ENCODE data around the gene USP40.

USP40 gene

GRCh38 chr2:233470011-233470687 lies 96.4 kb downstream of the USP40 start:
- Mint-ChIP-seq H3K4me1 (ENCODE audit: low read depth) (no peaks in the 10 kb centered on the region), H3K4me3 (no peak overlapping the region), H3K27ac (no peak overlapping the region), H3K9me3 (no peaks in the 10 kb centered on the region), H3K27me3 (no peaks in the 10 kb centered on the region), H3K36me3 (ENCODE audit: low read depth) (peaks cover 82% of the 10 kb centered on the region)
- intact Hi-C loops (cut with micrococcal nuclease), result no loop called here

GRCh38 chr2:233469261-233470010 lies 97.1 kb downstream of the USP40 start:
- intact Hi-C loops (cut with micrococcal nuclease), result no loop called here
- Mint-ChIP-seq H3K27me3 (no peaks in the 10 kb centered on the region), H3K27ac (no peak overlapping the region), H3K36me3 (ENCODE audit: low read depth) (peaks cover 87% of the 10 kb centered on the region), H3K4me3 (no peak overlapping the region), H3K9me3 (no peaks in the 10 kb centered on the region), H3K4me1 (ENCODE audit: low read depth) (no peaks in the 10 kb centered on the region)

DNA sequence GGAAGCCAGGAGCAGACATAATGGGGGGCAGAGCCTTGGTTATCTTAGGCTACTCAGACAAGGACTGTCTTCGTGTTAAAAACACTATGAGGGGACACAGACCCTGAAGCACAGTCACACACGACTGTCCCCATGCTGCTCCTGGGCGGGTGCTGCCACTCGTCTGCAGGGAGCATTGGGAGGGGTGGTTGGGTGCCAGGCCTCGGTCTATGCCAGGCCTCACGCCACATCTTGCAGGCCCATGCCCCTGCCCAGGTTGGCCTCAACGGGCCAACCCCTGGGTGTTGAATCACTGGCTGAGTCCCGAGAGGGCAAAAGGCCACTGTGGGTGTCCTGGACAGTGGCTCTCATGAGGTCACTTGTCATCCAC lies 97.9 kb downstream of the USP40 start:
- no peaks in the 10 kb centered on the region for H3K4me1 Mint-ChIP-seq (ENCODE audit: low read depth)
- H3K9me3 Mint-ChIP-seq, result no peaks in the 10 kb centered on the region
- H3K36me3 Mint-ChIP-seq (ENCODE audit: low read depth), result peaks cover 88% of the 10 kb centered on the region
- intact Hi-C loops (cut with micrococcal nuclease), result no loop called here
- no peaks in the 10 kb centered on the region for H3K27me3 Mint-ChIP-seq
- no peak overlapping the region for H3K27ac Mint-ChIP-seq
- H3K4me3 Mint-ChIP-seq, result no peak overlapping the region

DNA sequence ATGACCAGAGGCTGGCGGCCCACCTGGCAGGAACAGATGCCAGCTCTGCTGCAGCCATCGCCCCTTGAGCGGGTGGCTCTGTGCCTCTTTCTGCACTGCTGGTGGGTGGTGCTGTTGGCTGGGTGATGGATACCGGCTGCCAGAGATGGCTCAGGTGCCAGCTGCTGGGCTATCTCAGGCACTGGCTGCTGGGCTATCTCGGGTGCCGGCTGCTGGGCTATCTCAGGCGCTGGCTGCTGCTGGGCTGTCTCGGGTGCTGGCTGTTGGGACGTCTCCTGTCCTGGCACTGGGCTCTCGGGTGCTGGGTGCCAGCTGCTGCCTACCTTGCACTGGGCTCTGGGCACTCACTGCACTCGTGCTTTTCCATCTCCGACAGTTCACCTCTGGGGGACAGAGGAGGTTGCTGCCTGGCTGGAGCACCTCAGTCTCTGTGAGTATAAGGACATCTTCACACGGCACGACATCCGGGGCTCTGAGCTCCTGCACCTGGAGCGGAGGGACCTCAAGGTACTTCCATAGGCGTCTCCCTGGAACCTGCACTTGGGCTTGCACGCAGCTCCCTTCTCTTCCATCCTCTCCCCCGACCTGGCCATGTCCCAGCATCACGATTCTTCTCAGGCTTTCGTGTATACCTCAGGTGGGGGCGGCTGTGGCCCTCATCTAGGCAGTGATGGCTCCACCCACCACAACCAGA lies 98.4 kb downstream of the USP40 start:
- intact Hi-C loops (cut with micrococcal nuclease), result no loop called here
- H3K36me3 Mint-ChIP-seq (ENCODE audit: low read depth), result peaks cover 89% of the 10 kb centered on the region
- no peaks in the 10 kb centered on the region for H3K9me3 Mint-ChIP-seq
- no peaks in the 10 kb centered on the region for H3K27me3 Mint-ChIP-seq
- H3K27ac Mint-ChIP-seq, result no peak overlapping the region
- no peaks in the 10 kb centered on the region for H3K4me1 Mint-ChIP-seq (ENCODE audit: low read depth)
- no peak overlapping the region for H3K4me3 Mint-ChIP-seq

- Mint-ChIP-seq H3K36me3 (ENCODE audit: low read depth) (peaks cover 89% of the 10 kb centered on the region), H3K9me3 (no peaks in the 10 kb centered on the region), H3K4me1 (ENCODE audit: low read depth) (no peaks in the 10 kb centered on the region), H3K27me3 (no peaks in the 10 kb centered on the region), H3K27ac (no peak overlapping the region), H3K4me3 (no peak overlapping the region)
- intact Hi-C loops (cut with micrococcal nuclease), result no loop called here
These were observed 99.5 kb downstream of the USP40 start for GRCh38 chr2:233466991-233467603.

DNA sequence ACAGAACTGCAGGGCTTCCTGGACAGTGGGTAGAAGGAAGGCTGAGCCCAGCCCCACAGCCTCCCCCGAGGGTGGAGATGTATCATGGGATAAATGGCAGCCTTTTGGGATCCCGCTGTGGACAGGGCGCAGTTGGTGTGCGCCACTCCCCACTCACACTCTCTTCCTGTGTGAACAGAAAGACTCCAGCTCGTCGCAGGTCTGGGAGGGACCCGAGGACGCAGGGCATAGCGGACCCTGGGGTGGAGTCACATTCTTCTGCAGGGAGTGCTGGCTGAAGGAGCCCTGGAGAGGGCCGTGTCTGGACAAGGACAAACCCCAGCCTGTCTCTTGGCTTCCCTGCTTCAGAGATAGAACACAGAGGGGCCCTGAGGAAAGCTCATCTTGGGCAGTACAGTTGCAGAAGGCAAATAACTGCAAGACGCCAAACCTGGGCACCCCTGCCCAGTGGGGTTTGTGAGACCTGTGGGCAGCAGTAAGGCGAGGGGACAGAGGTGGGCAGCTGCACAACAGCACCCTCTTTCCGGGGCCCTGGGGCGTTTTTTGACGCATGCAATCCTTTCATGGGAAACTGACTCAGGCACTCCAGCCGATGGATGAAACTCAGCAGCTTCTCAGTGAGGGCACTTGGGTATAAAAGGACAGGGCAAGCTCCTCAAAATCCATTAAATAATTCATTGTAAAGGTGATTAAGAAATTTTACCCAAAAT lies 101.9 kb downstream of the USP40 start:
- H3K4me1 Mint-ChIP-seq (ENCODE audit: low read depth), result no peaks in the 10 kb centered on the region
- H3K9me3 Mint-ChIP-seq, result no peaks in the 10 kb centered on the region
- no peak overlapping the region for H3K27ac Mint-ChIP-seq
- intact Hi-C loops (cut with micrococcal nuclease), result no loop called here
- no peaks in the 10 kb centered on the region for H3K27me3 Mint-ChIP-seq
- peaks cover 92% of the 10 kb centered on the region for H3K36me3 Mint-ChIP-seq (ENCODE audit: low read depth)
- H3K4me3 Mint-ChIP-seq, result no peak overlapping the region

DNA sequence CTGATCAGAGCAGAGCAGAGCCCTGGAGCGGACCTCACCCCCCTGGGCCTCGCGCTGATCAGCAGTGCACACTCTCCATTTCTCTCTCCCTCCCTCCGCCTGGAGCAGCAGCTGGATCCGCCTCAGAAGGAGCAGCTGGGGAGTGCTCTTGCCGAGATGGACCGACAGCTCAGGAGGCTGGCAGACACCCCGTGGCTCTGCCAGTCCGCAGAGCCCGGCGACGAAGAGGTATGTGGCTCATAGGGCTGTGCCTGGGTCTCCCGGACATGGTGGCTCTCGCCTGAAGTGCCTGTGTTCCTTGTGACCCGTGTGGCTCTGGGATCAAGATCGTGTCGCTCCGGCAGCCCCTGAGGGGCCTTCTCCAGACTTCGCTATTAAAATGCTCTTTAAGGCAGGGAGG lies 102.5 kb downstream of the USP40 start:
- Mint-ChIP-seq H3K36me3 (ENCODE audit: low read depth) (peaks cover 92% of the 10 kb centered on the region), H3K4me3 (no peak overlapping the region), H3K27ac (no peak overlapping the region)

GRCh38 chr2:233463586-233463985 lies 103.0 kb downstream of the USP40 start:
- intact Hi-C loops (cut with micrococcal nuclease), result no loop called here
- Mint-ChIP-seq H3K36me3 (ENCODE audit: low read depth) (peaks cover 92% of the 10 kb centered on the region), H3K27ac (no peak overlapping the region), H3K4me3 (no peak overlapping the region), H3K4me1 (ENCODE audit: low read depth) (no peaks in the 10 kb centered on the region), H3K9me3 (no peaks in the 10 kb centered on the region), H3K27me3 (no peaks in the 10 kb centered on the region)

More for the DNA sequence above, 102.5 kb downstream of the USP40 start:
- intact Hi-C loops (cut with micrococcal nuclease), result no loop called here
- no peaks in the 10 kb centered on the region for H3K27me3 Mint-ChIP-seq
- no peaks in the 10 kb centered on the region for H3K4me1 Mint-ChIP-seq (ENCODE audit: low read depth)
- no peaks in the 10 kb centered on the region for H3K9me3 Mint-ChIP-seq

DNA sequence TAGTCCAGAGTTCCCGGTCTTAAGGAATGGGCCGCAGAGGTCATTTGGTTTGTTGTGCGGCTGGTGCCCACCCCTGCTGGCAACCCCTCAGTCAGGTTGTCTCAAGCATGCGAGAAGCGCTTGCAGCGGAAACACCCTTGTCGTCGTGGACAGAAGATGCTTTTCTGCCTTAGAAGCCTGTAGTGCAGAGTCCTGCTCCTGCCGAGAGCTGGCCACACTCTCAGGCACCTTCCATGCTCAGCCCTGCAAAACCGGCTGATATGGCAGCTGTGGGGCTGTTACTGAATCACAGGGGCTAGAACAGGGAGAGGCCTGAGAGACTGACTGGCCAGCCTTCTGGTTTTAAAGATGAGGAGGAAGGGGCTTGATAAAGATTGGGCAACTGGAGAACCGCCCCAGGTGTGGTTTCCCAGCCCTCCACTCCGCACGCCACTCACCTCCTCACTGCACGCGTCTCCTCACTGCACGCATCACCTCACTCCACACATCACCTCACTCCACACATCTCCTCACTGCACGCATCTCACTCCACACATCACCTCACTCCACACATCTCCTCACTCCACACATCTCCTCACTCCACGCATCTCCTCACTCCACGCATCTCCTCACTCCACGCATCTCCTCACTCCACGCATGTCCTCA lies 103.6 kb downstream of the USP40 start:
- no peaks in the 10 kb centered on the region for H3K27me3 Mint-ChIP-seq
- intact Hi-C loops (cut with micrococcal nuclease), result no loop called here
- no peak overlapping the region for H3K27ac Mint-ChIP-seq
- H3K9me3 Mint-ChIP-seq, result no peaks in the 10 kb centered on the region
- H3K36me3 Mint-ChIP-seq (ENCODE audit: low read depth), result peaks cover 92% of the 10 kb centered on the region
- no peak overlapping the region for H3K4me3 Mint-ChIP-seq
- no peaks in the 10 kb centered on the region for H3K4me1 Mint-ChIP-seq (ENCODE audit: low read depth)

- intact Hi-C loops (cut with micrococcal nuclease), result no loop called here
- Mint-ChIP-seq H3K27me3 (no peaks in the 10 kb centered on the region), H3K4me1 (ENCODE audit: low read depth) (no peaks in the 10 kb centered on the region), H3K9me3 (no peaks in the 10 kb centered on the region), H3K27ac (no peak overlapping the region), H3K36me3 (ENCODE audit: low read depth) (peaks cover 92% of the 10 kb centered on the region), H3K4me3 (no peak overlapping the region)
These were observed 104.3 kb downstream of the USP40 start for GRCh38 chr2:233462202-233462785.

GRCh38 chr2:233461481-233461891 lies 105.1 kb downstream of the USP40 start:
- Mint-ChIP-seq H3K9me3 (no peaks in the 10 kb centered on the region), H3K36me3 (ENCODE audit: low read depth) (peaks cover 92% of the 10 kb centered on the region), H3K27me3 (no peaks in the 10 kb centered on the region), H3K4me1 (ENCODE audit: low read depth) (no peaks in the 10 kb centered on the region), H3K4me3 (no peak overlapping the region), H3K27ac (no peak overlapping the region)
- intact Hi-C loops (cut with micrococcal nuclease), result no loop called here

GRCh38 chr2:233460726-233461441 lies 105.7 kb downstream of the USP40 start:
- Mint-ChIP-seq H3K27me3 (no peaks in the 10 kb centered on the region), H3K36me3 (ENCODE audit: low read depth) (peaks cover 94% of the 10 kb centered on the region), H3K4me3 (no peak overlapping the region), H3K27ac (no peak overlapping the region), H3K9me3 (no peaks in the 10 kb centered on the region), H3K4me1 (ENCODE audit: low read depth) (no peaks in the 10 kb centered on the region)
- intact Hi-C loops (cut with micrococcal nuclease), result no loop called here
